Calu3 (cell line): ENCODE measurements around the gene KDM3A. TPM values are rescaled to one million over a fixed set of nuclear protein-coding genes. Genes with fewer than 3 reads are reported as not detected.

Source experiments
- BruUV-seq: library from RNA; stranded (reverse); fragments of 400-500 nt; replicated peaks from 2 replicates; lab custom pipeline; 2021; lab: Mats Ljungman, UMichigan
- CTCF ChIA-PET: fragments of 300-600 bp; sonication (Branson Sonifier 250); formaldehyde crosslinking; loops from one replicate; lab custom pipeline; 2022; ENCODE audit warnings: antibody characterized with exemption; lab: Charles Lee
- DNase-seq: peaks from one replicate; pipeline ENCODE4 v3.0.0; 2022
- H3K27ac Mint-ChIP-seq: one replicate; pipeline ENCODE4 v1.8.0; 2022; ENCODE audit warnings: mixed read lengths; ENCODE audit not compliant: unreplicated experiment
- H3K27me3 Mint-ChIP-seq: one replicate; pipeline ENCODE4 v1.8.0; 2022; ENCODE audit warnings: mixed read lengths; ENCODE audit not compliant: unreplicated experiment
- H3K36me3 Mint-ChIP-seq: one replicate; pipeline ENCODE4 v1.8.0; 2022; ENCODE audit warnings: mild to moderate bottlenecking, moderate library complexity, mixed read lengths; ENCODE audit not compliant: insufficient read depth, unreplicated experiment
- H3K4me1 Mint-ChIP-seq: one replicate; pipeline ENCODE4 v1.8.0; 2022; ENCODE audit warnings: mild to moderate bottlenecking, low read depth, mixed read lengths; ENCODE audit not compliant: unreplicated experiment
- H3K4me3 Mint-ChIP-seq: one replicate; pipeline ENCODE4 v1.8.0; 2022; ENCODE audit warnings: mild to moderate bottlenecking, low read depth, moderate library complexity, mixed read lengths; ENCODE audit not compliant: unreplicated experiment
- H3K9me3 Mint-ChIP-seq: one replicate; pipeline ENCODE4 v1.8.0; 2022; ENCODE audit warnings: low read depth, mixed read lengths; ENCODE audit not compliant: unreplicated experiment
- intact Hi-C: fragments of 100-400 bp; cut with micrococcal nuclease; formaldehyde crosslinking; loops from one replicate; pipeline ENCODE4 v1.10.0; 2022; ENCODE audit not compliant: unreplicated experiment
- total RNA-seq: library from RNA; stranded (reverse); gene quantifications from 2 replicates; pipeline ENCODE4 v1.2.3, GENCODE V29; 2022
- TF ChIP-seq, protein P1 (sequence below): fragments of 200-600 bp; IDR thresholded peaks from one replicate; pipeline ENCODE4 v1.8.0; 2022; ENCODE audit warnings: antibody characterized with exemption; ENCODE audit not compliant: unreplicated experiment

KDM3A gene
- total RNA-seq, 1 experiment from 2014 or later: 37.8 TPM

GRCh38 chr2:86445436-86445835, 4.3 kb downstream of the KDM3A start:
- no peak overlapping the region for H3K4me3 Mint-ChIP-seq
- H3K4me1 Mint-ChIP-seq: peaks cover 22% of the 10 kb centered on the region
- peaks cover 2% of the 10 kb centered on the region for H3K9me3 Mint-ChIP-seq
- BruUV-seq: no TSS peak
- H3K36me3 Mint-ChIP-seq: peaks cover 39% of the 10 kb centered on the region
- no peaks in the 10 kb centered on the region for H3K27me3 Mint-ChIP-seq
- CTCF ChIA-PET: no interaction called here
- no peak for DNase-seq
- intact Hi-C loops: loop anchor here (10.0 kb wide), 1 partner anchor 259 kb away; no protein-coding TSS in a partner anchor
- no peak overlapping the region for H3K27ac Mint-ChIP-seq
- TF ChIP-seq, protein P1, sequence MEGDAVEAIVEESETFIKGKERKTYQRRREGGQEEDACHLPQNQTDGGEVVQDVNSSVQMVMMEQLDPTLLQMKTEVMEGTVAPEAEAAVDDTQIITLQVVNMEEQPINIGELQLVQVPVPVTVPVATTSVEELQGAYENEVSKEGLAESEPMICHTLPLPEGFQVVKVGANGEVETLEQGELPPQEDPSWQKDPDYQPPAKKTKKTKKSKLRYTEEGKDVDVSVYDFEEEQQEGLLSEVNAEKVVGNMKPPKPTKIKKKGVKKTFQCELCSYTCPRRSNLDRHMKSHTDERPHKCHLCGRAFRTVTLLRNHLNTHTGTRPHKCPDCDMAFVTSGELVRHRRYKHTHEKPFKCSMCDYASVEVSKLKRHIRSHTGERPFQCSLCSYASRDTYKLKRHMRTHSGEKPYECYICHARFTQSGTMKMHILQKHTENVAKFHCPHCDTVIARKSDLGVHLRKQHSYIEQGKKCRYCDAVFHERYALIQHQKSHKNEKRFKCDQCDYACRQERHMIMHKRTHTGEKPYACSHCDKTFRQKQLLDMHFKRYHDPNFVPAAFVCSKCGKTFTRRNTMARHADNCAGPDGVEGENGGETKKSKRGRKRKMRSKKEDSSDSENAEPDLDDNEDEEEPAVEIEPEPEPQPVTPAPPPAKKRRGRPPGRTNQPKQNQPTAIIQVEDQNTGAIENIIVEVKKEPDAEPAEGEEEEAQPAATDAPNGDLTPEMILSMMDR: no peak

GRCh38 chr2:86446060-86446459, 4.9 kb downstream of the KDM3A start:
- no peak overlapping the region for H3K27ac Mint-ChIP-seq
- CTCF ChIA-PET: no interaction called here
- no TSS peak for BruUV-seq
- H3K36me3 Mint-ChIP-seq: peaks cover 33% of the 10 kb centered on the region
- peaks cover 17% of the 10 kb centered on the region for H3K4me1 Mint-ChIP-seq
- no peaks in the 10 kb centered on the region for H3K27me3 Mint-ChIP-seq
- TF ChIP-seq, protein P1: no peak
- DNase-seq: no peak
- no peaks in the 10 kb centered on the region for H3K9me3 Mint-ChIP-seq
- no peak overlapping the region for H3K4me3 Mint-ChIP-seq
- intact Hi-C loops: loop anchor here (10.0 kb wide), 1 partner anchor 259 kb away; no protein-coding TSS in a partner anchor

DNA sequence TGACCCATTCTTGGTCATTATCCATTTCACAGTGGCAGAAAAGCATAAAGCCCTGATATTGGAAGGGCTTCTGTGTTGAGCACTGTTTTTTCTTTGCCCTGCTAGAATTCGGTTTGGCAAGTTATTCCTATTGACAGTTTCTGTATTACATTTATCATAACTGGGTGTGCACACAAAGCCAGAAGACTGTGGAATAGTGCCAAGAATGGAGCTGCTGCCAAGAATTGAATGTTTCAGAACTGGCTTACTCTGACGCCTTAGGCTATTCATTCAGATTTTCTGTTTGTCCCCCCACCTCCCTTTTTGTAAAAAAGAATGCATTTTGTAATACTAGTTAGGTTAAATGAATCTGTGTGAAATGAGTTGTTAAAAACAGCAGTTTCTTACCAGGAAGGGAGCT, 12.7 kb downstream of the KDM3A start:
- Mint-ChIP-seq H3K36me3 (peaks cover 15% of the 10 kb centered on the region), H3K4me3 (no peak overlapping the region), H3K27me3 (no peaks in the 10 kb centered on the region), H3K27ac (no peak overlapping the region), H3K4me1 (no peaks in the 10 kb centered on the region), H3K9me3 (no peaks in the 10 kb centered on the region)
- CTCF ChIA-PET: interaction anchor here (1.3 to 1.7 kb wide), 2 partner anchors 13 to 58 kb away, joined by 7 to 9 read pairs; partner anchors contain the start of gene KDM3A
- peak; percentile 42 for DNase-seq
- TF ChIP-seq, protein P1: no peak
- no TSS peak for BruUV-seq
- intact Hi-C loops: loop anchor here (1.0 kb wide), 1 partner anchor 58 kb away; no protein-coding TSS in a partner anchor

DNA sequence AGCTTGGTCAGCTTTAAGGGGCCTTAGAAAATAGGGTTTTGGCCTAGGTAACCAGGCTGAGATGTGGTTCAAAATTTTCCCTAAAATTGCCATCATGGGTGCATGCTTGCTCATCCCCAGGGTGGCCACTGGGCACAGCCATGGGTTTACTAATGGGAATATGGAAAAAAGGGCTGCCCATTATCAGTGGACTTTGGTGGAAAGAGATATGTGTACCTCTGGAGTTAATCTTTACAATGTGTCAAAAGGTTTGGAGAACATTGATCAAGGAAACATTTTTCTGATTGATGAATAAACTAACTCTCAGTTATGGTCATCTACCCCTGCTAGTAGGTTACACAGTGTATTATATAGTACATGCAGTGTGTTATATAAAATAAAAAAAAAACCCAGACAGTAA, 13.1 kb downstream of the KDM3A start:
- no TSS peak for BruUV-seq

More for the DNA sequence above, 13.1 kb downstream of the KDM3A start:
- Mint-ChIP-seq H3K9me3 (no peaks in the 10 kb centered on the region), H3K36me3 (peaks cover 14% of the 10 kb centered on the region), H3K4me1 (no peaks in the 10 kb centered on the region), H3K27ac (no peak overlapping the region), H3K4me3 (no peak overlapping the region), H3K27me3 (no peaks in the 10 kb centered on the region)
- TF ChIP-seq, protein P1: no peak
- intact Hi-C loops: loop anchor here (1.0 kb wide), 1 partner anchor 58 kb away; no protein-coding TSS in a partner anchor
- no peak for DNase-seq
- CTCF ChIA-PET: interaction anchor here (1.3 to 1.7 kb wide), 2 partner anchors 13 to 58 kb away, joined by 7 to 9 read pairs; partner anchors contain the start of gene KDM3A
